K562 (cell line): Measurements from ENCODE around the gene EEFSEC. TPM values are rescaled to one million over a fixed set of nuclear protein-coding genes. Genes with fewer than 3 reads are reported as not detected.

Source experiments
- BRD4 ChIP-seq: fragments of 200-600 bp; sonication (generic); IDR thresholded peaks from 2 replicates; pipeline ENCODE4 v1.6.1; 2017; ENCODE audit warnings: inconsistent platforms
- HDAC1 ChIP-seq, 2 experiments: fragments of 450-650 bp; IDR thresholded peaks; 2 replicates each; pipeline ENCODE4 v1.6.1; 2016 to 2017; ENCODE audit warnings: inconsistent platforms in 1 of 2, mild to moderate bottlenecking in 1 of 2, moderate library complexity in 1 of 2
- POLR2G ChIP-seq: fragments of 200-400 bp; formaldehyde crosslinking; IDR thresholded peaks from 2 replicates; pipeline ENCODE4 v1.6.1; 2017; ENCODE audit warnings: low read depth, mild to moderate bottlenecking, antibody characterized with exemption, low read length, moderate library complexity
- RAD21 ChIP-seq, 2 experiments: fragments of 250-450 bp in 1 of 2; fragments of 450-650 bp in 1 of 2; sonication (Bioruptor Pico) in 1 of 2; formaldehyde crosslinking in 1 of 2; IDR thresholded peaks in 1 of 2; conservative IDR thresholded peaks in 1 of 2; 2 replicates each; pipeline versions ENCODE4 v1.4.0 to v1.8.0; 2020 to 2022; ENCODE audit warnings: mild to moderate bottlenecking in 2 of 2, moderate library complexity in 1 of 2
- polyA plus RNA-seq, 8 experiments: library from polyadenylated mRNA; depleted of rRNA in 4 of 8; stranded (reverse) in 5 of 8; unstranded in 3 of 8; fragments of >200 nt; fragmentation: Nextera tagmentation in 2 of 8; fragmentation: Illumina TruSeq in 1 of 8; extraction: Ambion mirVana in 2 of 8; extraction: Trizol in 1 of 8; gene quantifications; 2 replicates each; pipeline versions ENCODE4 v1.2.1 to v1.2.3, GENCODE V29; 2011 to 2014; ENCODE audit warnings: inconsistent platforms in 1 of 8, missing spikeins in 1 of 8
- total RNA-seq, 7 experiments: library from RNA; depleted of rRNA in 6 of 7; stranded (reverse); fragments of >200 nt in 6 of 7; fragmentation: Illumina TruSeq in 2 of 7; extraction: Trizol in 2 of 7; gene quantifications; 2 replicates each; pipeline versions ENCODE4 v1.2.1 to v1.2.3, GENCODE V29; 2011 to 2021; ENCODE audit warnings: low replicate concordance in 1 of 7
- TF ChIP-seq, protein P1 (sequence below), 2 experiments: fragments of 450-650 bp; formaldehyde crosslinking in 1 of 2; IDR thresholded peaks; 2 replicates each; pipeline versions ENCODE4 v1.4.0 to v1.6.1; 2014 to 2020; ENCODE audit warnings: mild to moderate bottlenecking in 2 of 2, borderline replicate concordance in 1 of 2, low read depth in 1 of 2
- TF ChIP-seq, protein P2 (sequence below): sonication (generic); formaldehyde crosslinking; IDR thresholded peaks from 2 replicates; pipeline ENCODE4 v1.8.0; 2023; ENCODE audit warnings: mild to moderate bottlenecking, missing genetic modification reagents
- TF ChIP-seq, protein P3 (sequence below), 3 experiments: IDR thresholded peaks in 2 of 3; conservative IDR thresholded peaks in 1 of 3; 2 replicates each; pipeline ENCODE4 v1.5.1; 2011 to 2012; ENCODE audit warnings: low read length in 3 of 3, mild to moderate bottlenecking in 3 of 3, control low read depth in 2 of 3, improper control_type of control experiment in 1 of 3, inconsistent platforms in 1 of 3, low read depth in 1 of 3, mixed read lengths in 1 of 3, moderate library complexity in 1 of 3; ENCODE audit not compliant: insufficient read depth in 2 of 3
- TF ChIP-seq, protein P4 (sequence below): sonication (generic); formaldehyde crosslinking; IDR thresholded peaks from 2 replicates; pipeline ENCODE4 v1.8.1; 2023; ENCODE audit warnings: mild to moderate bottlenecking, missing genetic modification reagents

EEFSEC gene
- total and polyA plus RNA-seq, 9 of the 15 experiments (the other 6 are each of a cell fraction or from before 2014, with no cell fraction given): 0.35 to 11.8 (median 7.7) TPM

DNA sequence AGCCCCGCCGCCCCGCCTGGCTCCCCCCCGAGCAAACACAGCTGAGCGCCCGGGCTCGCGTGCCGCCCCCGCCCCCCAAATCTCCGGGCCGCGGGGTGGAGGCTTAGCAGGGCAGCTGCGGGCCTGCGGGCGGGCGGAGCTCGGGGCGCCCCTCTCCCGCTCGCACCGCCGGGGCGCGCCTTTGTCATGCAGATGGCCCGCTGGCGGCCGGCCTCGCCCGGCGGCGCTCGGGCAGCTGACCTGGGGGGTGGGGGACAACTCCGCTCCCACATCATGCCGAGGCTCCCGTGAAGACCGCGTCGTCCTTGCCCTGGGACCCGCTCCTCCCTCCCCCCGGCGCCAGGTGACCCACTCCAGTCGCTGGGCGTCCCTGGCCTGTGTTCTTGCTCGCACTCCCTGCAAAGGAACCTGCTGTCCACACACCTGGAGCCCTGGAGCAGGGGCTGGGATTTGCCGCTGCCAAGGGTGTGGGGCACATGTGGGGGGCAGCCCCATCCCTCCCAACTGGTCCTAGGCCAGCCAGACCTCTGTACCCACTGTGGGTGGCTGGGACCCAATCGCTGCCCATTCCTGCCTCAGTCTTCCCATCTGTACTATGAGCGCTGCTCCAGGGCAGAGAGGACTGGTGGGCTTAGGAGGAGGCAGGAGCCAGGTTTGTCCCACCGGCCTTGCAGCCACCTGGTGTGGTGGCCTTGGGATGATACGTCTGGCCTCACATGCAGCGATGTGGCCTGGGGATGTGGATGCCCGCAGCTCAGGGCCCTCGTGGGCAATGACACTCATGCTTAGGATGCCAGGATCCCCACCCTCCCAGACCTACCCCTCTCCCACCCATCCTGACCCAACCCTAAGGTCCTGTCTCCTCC, 279.9 kb downstream of the EEFSEC start (continued):
- TF ChIP-seq, protein P1, sequence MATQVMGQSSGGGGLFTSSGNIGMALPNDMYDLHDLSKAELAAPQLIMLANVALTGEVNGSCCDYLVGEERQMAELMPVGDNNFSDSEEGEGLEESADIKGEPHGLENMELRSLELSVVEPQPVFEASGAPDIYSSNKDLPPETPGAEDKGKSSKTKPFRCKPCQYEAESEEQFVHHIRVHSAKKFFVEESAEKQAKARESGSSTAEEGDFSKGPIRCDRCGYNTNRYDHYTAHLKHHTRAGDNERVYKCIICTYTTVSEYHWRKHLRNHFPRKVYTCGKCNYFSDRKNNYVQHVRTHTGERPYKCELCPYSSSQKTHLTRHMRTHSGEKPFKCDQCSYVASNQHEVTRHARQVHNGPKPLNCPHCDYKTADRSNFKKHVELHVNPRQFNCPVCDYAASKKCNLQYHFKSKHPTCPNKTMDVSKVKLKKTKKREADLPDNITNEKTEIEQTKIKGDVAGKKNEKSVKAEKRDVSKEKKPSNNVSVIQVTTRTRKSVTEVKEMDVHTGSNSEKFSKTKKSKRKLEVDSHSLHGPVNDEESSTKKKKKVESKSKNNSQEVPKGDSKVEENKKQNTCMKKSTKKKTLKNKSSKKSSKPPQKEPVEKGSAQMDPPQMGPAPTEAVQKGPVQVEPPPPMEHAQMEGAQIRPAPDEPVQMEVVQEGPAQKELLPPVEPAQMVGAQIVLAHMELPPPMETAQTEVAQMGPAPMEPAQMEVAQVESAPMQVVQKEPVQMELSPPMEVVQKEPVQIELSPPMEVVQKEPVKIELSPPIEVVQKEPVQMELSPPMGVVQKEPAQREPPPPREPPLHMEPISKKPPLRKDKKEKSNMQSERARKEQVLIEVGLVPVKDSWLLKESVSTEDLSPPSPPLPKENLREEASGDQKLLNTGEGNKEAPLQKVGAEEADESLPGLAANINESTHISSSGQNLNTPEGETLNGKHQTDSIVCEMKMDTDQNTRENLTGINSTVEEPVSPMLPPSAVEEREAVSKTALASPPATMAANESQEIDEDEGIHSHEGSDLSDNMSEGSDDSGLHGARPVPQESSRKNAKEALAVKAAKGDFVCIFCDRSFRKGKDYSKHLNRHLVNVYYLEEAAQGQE (IDR thresholded peaks at IDR 0.05; ENCODE audit: borderline replicate concordance): peak; percentile 25; the same call in 1 of the 2 replicates
- TF ChIP-seq, protein P1 (CRISPR knock-in tag; IDR thresholded peaks at IDR 0.05; ENCODE audit: low read depth): no peak
- TF ChIP-seq BRD4: no peak
- TF ChIP-seq, protein P2, sequence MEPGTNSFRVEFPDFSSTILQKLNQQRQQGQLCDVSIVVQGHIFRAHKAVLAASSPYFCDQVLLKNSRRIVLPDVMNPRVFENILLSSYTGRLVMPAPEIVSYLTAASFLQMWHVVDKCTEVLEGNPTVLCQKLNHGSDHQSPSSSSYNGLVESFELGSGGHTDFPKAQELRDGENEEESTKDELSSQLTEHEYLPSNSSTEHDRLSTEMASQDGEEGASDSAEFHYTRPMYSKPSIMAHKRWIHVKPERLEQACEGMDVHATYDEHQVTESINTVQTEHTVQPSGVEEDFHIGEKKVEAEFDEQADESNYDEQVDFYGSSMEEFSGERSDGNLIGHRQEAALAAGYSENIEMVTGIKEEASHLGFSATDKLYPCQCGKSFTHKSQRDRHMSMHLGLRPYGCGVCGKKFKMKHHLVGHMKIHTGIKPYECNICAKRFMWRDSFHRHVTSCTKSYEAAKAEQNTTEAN (CRISPR knock-in tag): no peak
- peak; percentile 65 for TF ChIP-seq POLR2G
- TF ChIP-seq RAD21 (CRISPR knock-in tag; conservative IDR thresholded peaks at IDR 0.05 in 1 of 2, IDR thresholded peaks at IDR 0.05 in 1 of 2): peak; percentile 20 to 29; a peak in 1 of 4 replicates
- TF ChIP-seq HDAC1 (IDR thresholded peaks at IDR 0.05): no peak
- TF ChIP-seq, protein P3, sequence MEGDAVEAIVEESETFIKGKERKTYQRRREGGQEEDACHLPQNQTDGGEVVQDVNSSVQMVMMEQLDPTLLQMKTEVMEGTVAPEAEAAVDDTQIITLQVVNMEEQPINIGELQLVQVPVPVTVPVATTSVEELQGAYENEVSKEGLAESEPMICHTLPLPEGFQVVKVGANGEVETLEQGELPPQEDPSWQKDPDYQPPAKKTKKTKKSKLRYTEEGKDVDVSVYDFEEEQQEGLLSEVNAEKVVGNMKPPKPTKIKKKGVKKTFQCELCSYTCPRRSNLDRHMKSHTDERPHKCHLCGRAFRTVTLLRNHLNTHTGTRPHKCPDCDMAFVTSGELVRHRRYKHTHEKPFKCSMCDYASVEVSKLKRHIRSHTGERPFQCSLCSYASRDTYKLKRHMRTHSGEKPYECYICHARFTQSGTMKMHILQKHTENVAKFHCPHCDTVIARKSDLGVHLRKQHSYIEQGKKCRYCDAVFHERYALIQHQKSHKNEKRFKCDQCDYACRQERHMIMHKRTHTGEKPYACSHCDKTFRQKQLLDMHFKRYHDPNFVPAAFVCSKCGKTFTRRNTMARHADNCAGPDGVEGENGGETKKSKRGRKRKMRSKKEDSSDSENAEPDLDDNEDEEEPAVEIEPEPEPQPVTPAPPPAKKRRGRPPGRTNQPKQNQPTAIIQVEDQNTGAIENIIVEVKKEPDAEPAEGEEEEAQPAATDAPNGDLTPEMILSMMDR (IDR thresholded peaks at IDR 0.05 in 2 of 3, conservative IDR thresholded peaks at IDR 0.05 in 1 of 3; ENCODE audit: insufficient read depth in 2 of 3, low read depth in 1 of 3, low read length in 3 of 3): peak in 1 of 3 experiments; percentile 15; a peak in 2 of 6 replicates
- TF ChIP-seq, protein P4, sequence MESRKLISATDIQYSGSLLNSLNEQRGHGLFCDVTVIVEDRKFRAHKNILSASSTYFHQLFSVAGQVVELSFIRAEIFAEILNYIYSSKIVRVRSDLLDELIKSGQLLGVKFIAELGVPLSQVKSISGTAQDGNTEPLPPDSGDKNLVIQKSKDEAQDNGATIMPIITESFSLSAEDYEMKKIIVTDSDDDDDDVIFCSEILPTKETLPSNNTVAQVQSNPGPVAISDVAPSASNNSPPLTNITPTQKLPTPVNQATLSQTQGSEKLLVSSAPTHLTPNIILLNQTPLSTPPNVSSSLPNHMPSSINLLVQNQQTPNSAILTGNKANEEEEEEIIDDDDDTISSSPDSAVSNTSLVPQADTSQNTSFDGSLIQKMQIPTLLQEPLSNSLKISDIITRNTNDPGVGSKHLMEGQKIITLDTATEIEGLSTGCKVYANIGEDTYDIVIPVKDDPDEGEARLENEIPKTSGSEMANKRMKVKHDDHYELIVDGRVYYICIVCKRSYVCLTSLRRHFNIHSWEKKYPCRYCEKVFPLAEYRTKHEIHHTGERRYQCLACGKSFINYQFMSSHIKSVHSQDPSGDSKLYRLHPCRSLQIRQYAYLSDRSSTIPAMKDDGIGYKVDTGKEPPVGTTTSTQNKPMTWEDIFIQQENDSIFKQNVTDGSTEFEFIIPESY (CRISPR knock-in tag): peak; percentile 58; the same call in 1 of the 2 replicates
